Measurements from ENCODE around the gene HSPA1B.
"Not testable (repeated sequence)": the region's sequence is repeated elsewhere in the genome, so short reads cannot be mapped to it uniquely, and the experiment has no call there.

Gene HSPA1B

DNA sequence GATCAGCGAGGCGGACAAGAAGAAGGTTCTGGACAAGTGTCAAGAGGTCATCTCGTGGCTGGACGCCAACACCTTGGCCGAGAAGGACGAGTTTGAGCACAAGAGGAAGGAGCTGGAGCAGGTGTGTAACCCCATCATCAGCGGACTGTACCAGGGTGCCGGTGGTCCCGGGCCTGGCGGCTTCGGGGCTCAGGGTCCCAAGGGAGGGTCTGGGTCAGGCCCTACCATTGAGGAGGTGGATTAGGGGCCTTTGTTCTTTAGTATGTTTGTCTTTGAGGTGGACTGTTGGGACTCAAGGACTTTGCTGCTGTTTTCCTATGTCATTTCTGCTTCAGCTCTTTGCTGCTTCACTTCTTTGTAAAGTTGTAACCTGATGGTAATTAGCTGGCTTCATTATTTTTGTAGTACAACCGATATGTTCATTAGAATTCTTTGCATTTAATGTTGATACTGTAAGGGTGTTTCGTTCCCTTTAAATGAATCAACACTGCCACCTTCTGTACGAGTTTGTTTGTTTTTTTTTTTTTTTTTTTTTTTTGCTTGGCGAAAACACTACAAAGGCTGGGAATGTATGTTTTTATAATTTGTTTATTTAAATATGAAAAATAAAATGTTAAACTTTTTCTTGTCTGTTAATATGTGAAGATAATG lies 2.2 kb downstream of the HSPA1B start:
- DNase-seq: peak; percentile 42

DNA sequence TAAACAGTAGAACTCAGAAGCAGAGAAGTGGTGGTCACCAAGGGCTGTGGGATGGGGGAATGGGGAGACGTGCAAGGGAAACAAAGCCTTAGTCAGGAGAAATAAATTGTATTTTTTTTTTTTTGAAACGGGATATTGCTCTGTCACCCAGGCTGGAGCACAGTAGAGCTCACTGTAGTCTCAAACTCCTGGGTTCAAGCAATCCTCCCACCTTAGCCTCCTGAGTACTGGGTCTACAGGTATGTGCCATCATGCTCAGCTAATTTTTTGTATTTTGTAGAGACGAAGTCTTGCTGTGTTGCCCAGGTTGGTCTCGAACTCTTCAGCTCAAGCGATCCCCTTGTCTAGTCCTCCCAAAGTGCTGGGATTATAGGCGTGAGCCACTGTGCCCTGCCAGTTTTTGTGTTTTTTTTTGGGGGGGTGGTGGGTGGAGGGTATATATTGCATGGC lies 3.4 kb downstream of the HSPA1B start:
- no peak for DNase-seq

DNA sequence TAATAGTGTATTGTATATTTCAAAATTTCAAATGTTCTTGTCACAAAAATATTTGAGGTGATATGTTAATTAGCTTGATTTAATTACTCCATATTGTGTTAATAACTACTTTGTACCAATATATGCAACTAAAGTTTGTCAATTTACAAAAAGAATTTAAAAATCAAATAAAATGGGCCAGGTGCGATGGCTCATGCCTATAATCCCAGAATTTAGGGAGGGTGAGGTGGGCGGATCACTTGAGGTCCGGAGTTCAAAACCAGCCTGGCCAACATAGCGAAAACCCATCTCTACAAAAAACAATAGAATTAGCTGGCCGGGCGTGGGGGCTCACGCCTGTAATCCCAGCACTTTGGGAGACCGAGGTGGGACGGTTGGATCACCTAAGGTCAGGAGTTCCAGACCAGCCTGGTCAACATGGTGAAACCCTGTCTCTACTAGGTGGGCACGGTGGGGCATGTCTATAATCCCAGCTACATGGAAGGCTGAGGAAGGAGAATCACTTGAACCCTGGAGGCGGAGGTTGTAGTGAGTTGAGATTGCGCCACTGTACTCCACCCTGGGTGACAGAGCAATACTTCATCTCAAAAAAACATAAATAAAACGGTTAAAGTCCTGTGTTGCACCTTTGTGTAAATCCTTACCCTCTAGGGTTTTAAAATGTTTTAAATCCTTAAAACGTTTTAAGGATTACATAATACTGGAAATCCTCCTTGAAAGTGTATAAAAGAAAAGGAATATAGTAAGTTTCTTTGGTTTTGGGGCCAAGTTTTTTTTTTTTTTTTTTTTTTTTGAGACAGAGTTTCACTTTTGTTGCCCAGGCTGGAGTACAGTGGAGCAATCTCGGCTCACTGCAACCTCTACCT lies 4.0 kb downstream of the HSPA1B start:
- DNase-seq: no peak

DNA sequence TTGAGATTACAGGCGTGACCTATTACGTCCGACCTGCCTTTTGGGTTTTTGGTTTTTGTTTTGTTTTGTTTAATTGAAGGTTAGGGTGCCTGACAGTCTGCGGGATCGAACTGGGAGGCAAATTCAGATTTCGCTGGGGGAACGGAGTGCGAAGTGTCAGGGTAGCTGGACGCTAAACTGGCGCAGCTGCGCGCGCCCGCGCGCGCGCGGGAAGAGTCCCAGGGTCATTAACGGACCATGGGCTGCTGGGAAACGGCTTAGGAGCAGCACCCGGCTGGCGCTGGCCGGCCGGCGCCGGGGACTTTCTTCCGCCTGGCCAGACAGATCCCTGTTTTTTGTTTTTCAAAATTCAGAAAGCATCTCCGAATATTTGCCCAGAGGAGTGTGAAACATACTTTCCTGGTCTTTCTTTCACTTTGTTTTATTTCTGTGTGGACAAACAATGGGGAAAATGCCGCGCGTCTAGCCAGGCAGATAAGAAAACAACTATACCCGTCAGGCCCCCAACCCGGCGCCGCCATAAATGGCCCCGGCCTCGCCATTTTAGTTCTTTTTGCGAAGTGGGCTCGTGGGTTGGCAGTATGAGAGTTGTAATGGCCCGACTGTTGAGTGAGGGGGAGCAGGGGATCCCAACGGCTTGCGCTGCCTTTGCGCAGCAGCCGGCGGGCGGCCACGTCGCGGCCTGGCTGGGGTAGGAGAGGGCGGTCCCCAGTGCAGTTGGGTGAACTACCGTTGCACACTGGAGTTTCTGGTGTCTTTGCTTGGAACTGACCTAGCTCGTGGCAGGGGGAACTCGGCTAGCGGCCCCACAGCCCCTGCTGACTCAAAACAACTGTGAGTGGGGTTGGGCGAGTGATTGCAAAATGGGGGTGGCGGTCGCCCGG lies 7.1 kb downstream of the HSPA1B start:
- DNase-seq: peak; percentile 86

DNA sequence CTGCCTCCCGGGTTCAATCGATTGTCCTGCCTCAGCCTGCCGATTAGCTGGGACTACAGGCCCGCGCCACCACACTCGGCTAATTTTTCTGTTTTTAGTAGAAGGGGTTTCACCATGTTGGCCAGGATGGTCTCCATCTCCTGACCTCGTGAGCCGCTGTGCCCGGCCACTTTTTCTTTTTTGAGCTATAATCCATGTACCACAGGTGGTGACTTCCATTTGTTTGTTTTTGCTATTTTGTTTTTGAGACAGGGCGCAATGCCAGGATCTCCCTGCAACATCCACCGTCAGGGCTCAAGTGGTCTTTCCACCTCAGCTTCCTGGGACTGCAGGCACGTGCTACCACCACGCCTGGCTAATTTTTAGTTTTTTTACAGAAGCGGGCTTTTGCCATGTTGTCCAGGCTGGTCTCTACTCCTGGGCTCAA lies 8.5 kb downstream of the HSPA1B start:
- peak; percentile 42 for DNase-seq

DNA sequence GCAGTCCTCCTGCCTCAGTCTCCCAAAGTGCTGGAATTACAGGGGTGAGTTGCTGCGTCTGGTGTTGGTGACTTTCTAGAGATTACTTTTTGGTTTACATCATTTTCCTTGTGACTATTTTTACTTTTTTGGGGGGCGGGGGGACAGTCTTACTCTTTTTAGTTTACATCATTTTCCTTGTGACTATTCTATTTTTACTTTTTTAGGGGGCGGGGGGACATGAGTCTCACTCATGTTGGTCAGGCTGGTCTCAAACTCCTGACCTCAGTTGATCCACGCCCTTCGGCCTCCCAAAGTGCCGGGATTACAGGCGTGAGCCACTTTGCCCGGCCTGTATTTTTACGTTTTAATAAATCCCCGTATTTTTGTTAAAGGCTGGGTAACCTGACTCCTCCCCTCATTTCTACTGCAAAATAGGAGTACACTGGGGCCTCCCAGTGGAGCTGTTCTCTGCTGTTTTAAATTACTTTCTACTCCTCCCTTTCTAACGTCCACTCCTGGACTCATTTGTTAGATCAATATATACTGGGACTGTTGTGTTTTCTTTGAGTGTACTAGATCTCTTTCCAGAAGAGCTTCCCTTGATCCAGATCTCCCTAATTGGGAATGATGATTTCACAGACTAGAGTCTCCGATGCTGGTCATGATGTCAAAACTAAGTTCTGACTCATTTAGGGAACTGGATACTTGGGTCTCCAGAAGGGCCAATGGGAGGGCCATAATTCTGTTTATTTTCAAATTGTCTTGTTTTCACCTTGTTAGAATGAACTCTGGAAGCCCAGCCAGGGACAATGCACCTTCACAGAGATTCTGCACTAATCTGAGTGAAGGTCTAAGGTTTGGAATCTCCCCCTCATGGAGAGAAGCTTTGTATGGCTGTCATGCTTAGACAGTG lies 9.2 kb downstream of the HSPA1B start:
- DNase-seq: no peak

DNA sequence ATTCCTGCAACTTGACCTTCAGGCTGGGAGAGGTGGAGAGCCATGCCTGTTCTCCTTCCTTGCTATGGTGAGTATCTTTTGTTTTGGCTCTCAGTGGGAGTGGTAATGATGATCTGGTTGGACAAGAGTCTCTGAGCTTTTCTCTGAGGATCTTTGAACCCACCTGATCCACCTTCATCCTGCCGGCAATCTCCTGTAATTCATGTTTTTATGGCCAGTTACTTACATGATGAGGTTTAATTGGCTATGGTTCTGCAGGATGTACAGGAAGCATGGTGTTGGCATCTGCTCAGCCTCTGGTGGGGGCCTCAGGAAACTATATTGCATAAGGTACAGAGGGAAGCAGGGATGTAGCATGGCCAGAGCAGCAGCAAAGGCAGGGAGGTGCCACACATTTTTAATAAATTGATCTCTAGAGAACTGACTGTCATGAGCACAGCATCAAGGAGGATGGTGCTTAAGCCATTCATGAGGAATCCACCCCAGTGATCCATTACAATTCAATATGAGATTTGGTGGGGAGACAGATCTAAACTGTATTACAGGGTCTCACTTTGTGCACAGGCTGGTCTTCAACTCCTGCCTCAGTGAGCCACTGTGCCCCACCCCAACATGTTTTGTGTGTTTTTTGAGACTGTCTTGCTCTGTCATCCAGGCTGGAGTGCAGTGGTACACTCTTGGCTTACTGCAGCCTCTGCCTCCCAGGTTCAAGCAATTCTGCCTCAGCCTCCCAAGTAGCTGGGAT lies 10.0 kb downstream of the HSPA1B start:
- no peak for DNase-seq

DNA sequence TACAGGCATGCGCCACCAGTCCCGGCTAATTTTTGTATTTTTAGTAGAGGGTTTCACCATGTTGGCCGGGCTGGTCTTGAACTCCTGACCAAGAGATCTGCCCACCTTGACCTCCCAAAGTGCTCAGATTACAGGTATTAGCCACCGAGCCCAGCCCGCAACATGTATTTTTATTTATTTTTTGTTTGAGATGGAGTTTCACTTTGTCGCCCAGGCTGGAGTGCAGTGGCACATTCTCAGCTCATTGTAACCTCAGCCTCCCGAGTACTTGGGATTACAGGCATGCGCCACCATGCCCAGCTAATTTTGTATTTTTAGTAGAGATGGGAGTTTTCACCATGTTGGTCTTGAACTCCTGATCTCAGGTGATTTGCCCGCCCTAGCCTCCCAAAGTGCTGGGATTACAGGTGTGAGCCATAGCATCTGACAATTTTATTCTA lies 10.6 kb downstream of the HSPA1B start:
- DNase-seq: not testable (repeated sequence)

DNA sequence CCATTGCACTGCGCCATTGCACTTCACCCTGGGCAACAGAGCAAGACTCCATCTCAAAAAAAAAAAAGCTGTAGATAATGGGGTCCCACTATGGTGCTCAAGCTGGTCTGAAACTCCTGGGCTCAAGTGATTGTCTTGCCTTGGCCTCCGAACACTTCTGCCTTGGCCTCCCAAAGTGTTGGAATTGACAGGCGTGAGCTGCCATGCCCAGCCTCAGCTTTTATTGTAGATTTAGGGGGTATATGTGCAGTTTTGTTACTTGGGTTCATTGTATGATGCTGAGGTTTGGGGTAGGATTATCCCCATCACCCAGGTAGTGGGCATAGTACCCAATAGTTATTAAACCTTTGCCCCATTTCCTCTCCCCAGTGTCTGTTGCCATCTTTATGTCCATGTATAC lies 11.4 kb downstream of the HSPA1B start:
- DNase-seq: no peak

DNA sequence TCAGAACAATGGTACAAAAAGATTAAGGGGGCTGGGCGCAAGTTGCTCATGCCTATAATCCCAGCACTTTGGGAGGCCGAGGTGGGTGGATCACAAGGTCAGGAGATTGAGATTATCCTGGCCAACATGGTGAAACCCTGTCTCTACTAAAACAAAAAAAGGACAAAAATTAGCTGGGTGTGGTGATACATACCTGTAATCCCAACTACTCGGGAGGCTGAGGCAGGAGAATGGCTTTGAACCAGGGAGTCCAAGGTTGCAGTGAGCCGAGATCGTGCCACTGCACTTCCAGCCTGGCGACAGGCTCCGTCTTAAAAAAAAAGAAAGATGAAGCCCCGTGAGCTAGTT lies 12.2 kb downstream of the HSPA1B start:
- not testable (repeated sequence) for DNase-seq

DNA sequence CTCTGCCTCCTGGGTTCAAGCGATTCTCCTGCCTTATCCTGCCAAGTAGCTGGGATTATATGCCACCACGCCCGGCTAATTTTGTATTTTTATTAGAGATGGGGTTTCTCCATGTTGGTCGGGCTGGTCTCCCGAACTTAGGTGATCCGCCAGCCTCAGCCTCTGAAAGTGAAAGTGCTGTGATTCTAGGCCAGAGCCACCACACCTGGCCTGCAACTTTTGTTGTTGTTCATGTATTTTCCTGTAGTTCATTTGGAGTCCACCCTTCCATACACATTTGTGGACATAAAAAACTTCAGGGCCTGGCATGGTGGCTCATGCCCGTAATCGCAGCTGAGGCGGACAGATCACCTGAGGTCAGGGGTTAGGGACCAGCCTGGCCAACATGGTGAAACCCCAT lies 14.5 kb downstream of the HSPA1B start:
- DNase-seq: no peak

DNA sequence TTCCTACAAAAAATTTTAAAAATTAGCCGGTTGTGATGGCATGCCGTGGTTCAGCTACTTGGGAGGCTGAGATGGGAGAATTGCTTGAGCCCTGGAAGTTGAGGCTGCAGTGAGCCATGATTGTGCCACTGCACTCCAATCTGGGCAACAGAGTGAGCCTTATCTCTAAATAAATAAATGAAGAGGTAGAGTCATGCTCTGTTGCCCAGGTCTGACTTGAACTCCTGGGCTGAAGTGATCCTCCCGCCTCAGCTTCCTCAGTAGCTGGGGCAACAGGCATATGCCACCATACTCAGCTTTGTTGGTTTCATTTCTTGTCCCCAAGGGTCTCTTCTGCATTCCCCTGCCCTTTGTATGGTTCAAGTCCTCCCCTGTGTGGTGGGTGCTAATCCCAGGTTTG lies 17.0 kb downstream of the HSPA1B start:
- no peak for DNase-seq

DNA sequence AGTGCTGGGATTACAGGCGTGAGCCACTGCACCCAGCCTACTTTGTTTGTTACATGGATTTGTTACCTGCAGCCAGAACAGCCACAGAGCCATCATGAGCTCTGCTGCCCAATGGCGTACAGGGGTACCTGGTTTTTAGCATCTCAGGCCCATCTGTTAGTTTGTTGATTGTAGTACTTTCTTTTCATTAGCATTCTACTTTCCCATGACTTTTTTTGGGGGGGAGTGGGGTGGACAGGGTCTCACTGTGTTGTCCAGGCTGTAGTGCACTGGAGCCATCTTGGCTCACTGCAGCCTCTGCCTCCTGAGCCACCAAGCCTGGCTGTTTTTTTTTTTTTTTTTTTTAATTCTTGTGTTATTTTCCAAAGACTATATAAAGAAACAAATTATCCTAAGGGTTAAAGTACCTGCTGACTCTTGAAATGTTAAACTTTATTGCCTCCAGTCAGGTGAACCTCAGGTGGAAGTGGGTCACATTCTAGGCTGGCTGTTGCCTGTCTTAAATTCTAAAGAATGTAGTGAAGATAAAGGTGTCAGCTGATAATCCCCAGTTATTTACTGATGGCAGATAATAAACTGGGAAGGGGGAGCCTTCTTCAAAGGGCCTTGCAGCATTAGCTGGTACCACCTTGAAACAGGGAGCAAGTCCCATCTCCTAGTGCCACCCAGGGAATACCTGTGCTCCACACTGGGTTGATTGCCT lies 19.9 kb downstream of the HSPA1B start:
- DNase-seq: no peak

DNA sequence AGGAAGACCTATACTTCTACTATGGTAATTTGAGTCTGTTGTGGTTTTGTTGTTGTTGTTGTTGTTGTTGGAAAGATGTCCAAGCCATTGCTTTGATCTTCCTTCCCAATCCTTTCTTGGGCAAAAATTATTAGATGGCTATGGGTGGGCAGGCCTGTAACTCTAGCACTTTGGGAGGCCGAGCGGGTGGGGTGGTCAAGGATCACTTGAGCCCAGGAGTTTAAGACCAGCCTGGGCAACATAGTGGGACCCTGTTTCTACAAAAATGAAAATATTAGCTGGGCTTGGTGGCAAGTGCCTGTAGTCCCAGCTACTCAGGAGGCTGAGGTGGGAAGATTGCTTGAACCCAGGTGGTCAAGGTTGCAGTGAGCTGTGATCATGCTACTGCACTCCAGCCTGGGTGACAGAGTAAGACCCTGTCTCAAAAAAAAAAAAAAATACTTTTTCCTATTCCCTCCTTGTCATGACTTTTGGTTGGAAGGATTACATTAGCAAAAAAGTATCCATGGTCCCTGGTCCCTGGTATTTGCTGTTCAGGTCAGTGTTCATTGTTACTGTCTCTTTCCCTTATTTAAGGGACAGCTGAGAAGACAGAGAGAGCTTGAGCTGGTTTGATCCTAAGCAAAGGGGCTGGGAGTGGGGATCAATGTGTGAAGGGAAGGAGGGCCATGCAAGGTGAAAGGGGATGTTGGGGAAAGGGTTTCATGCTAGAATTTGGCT lies 23.4 kb downstream of the HSPA1B start:
- no peak for DNase-seq

DNA sequence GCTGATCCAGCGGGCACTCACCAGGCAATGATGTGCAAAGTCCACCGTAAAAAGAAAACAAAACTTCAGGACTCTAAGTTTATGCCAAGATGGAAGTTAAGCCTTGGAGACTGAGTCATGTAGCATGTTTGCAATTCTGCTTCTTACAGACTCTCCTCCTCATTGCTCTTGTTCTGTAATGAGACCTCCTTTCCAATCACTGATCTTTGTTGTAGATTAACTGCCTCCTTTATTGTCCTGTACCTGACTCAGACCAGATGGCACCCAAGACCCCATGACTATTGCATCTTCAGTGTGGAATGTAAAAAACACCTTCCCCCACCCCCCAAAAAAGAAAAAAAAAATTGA lies 23.9 kb downstream of the HSPA1B start:
- DNase-seq: no peak

DNA sequence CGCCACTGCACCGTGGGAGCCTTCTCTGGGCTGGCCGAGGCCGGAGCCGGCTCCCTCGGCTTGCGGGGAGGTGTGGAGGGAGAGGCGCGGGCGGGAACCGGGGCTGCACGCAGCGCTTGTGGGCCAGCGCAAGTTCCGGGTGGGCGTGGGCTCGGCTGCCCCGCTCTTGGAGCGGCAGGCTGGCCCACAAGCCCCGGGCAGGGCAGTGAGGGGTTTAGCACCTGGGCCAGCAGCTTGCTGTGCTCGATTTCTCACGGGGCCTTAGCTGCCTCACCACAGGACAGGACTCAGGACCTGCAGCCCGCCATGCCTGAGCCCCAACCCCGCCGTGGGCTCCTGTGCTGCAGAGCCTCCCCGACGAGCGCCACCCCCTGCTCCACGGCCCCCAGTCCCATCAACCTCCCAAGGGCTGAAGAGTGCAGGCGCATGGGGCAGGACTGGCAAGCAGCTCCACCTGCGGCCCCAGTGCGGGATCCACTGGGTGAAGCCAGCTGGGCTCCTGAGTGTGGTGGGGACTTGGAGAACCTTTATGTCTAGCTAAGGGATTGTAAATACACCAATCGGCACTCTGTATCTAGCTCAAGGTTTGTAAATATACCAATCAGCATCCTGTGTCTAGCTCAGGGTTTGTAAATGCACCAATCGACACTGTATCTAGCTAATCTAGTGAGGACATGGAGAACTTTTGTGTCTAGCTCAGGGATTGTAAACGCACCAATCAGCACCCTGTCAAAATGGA lies 24.6 kb downstream of the HSPA1B start:
- DNase-seq: not testable (repeated sequence)

DNA sequence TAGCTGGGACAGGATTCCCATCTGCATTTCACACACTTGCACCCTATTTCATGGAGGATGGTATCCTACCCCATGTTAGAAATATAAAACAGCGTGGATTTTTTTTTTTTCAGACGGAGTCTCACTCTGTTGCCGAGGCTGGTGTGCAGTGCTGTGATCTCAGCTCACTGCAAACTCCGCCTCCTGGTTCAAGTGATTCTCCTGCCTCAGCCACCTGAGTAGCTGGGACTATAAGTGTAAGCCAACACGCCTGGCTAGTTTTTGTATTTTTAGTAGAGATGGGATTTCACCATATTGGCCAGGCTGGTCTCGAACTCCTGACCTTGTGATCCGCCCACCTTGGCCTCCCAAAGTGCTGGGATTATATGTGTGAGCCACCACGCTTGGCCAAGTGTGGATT lies 30.2 kb downstream of the HSPA1B start:
- not testable (repeated sequence) for DNase-seq

DNA sequence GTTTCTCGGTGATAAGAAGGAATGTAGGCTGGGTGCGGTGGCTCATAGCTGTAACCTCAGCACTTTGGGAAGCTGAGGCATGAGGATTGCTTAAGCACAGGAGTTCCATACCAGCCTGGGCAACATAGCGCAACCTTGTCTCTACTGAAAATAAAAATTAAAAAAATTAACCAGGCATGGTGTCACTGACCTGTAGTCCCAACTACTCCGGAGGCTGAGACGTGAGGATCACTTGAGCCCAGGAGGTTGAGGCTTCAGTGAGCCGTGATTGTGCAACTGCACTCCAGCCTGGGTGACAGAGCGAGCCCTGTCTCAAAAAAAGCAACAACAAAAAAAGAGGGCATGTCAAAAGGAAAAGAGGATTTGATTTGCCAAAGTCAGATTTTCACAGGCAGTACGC lies 31.2 kb downstream of the HSPA1B start:
- no peak for DNase-seq

DNA sequence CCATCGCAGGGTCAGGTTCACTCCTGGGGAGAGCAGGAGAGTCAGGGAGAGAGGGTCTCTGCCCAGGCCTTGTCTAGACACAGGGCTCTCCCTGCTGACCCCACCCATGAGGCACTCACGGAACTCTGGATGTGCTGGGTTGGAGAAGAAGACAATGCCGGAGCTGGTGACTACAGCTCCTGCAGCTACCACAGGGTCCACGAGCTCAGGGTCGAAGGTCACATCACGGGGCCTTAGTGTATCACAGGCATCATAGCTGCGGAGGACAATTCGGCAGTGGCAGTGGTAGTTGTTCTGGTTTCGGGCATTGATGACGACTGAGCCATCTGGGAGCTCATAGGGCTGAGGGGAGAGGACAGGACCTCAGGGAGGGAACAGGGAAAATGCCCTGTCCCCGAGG lies 32.4 kb downstream of the HSPA1B start:
- no peak for DNase-seq

DNA sequence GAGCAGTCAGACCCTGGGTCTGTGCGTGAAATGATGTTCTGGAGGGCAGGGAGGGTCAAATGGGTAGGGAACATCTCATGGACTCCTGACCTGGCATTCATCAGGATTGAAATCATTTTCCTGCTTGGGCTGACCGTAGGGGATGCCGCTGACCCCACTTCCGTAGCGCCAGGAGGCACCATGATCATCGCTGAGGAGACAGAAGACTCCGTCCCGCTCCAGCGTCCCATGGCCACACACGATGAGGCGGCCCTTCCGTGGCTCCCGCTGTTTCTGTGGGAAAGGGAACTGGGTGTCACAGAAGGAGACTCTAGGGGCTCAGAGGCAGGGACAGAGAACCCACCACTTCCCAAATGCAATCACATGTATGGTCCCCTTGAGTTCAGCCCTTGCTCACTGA lies 32.8 kb downstream of the HSPA1B start:
- DNase-seq: no peak

Measured in NCI-H345 (cell line).